ENCODE results near the gene ATP8A2.
A peak's percentile ranks its signal among the peaks of the same experiment; 100 is the strongest.

Gene ATP8A2

GRCh38 chr13:26017196-26017921, 645.6 kb downstream of the ATP8A2 start:
- DNase-seq (ENCODE audit: low spot score) (no peak), ATAC-seq (ENCODE audit: low read depth) (no peak)
- H3K4me1 ChIP-seq (ENCODE audit: insufficient read depth, poor library complexity, severe bottlenecking) = peaks cover 26% of the 10 kb centered on the region
- no peak for TF ChIP-seq CTCF (IDR thresholded peaks at IDR 0.05; ENCODE audit: poor library complexity, severe bottlenecking)
- H3K9me3 ChIP-seq (ENCODE audit: severe bottlenecking) = no peaks in the 10 kb centered on the region
- no peak overlapping the region for H3K4me3 ChIP-seq (ENCODE audit: severe bottlenecking)
- H3K27ac ChIP-seq (ENCODE audit: poor library complexity, severe bottlenecking) = no peak overlapping the region
- H3K27me3 ChIP-seq (ENCODE audit: insufficient read depth, poor library complexity, severe bottlenecking) = no peaks in the 10 kb centered on the region
- no peaks in the 10 kb centered on the region for H3K36me3 ChIP-seq (ENCODE audit: low read depth)

DNA sequence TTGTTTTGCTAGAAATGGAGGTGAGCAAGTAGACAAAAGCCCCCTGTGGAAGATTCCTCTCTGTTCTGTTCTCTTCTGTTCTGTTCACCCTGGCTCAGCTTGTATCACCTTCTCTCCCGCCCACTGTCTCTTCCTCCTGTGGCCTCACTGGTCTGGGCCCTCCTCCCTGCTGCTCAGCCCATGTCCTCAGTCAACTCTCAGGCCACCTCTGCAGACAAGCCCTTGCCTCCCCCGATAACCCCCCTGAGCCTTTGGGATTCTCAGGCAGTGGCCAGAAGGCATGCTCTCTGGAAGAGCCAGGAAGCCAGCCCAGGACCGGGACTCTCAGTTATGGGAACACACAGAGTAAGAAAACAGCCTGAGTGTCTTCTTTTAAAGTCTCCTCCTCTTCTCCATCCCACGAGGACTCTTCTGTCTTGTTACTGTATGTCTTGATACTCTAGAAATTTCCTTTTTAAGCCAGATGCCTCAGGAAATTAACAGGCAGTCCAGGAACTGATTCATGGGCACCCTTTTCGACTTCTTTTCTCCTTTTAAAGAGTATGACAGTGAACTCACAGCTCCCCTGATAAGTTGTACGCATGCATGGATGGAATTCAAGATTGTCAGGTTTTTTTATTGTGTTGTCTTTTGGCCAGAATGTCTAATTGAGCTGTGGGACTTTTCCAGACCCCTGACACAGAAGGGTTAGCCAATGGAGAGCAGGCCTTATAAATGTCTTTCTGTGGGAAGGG, 646.3 kb downstream of the ATP8A2 start:
- DNase-seq (ENCODE audit: low spot score) = no peak
- Histone ChIP-seq H3K9me3 (ENCODE audit: severe bottlenecking) (no peaks in the 10 kb centered on the region), H3K4me3 (ENCODE audit: severe bottlenecking) (no peak overlapping the region), H3K27me3 (ENCODE audit: insufficient read depth, poor library complexity, severe bottlenecking) (no peaks in the 10 kb centered on the region), H3K36me3 (ENCODE audit: low read depth) (no peaks in the 10 kb centered on the region), H3K4me1 (ENCODE audit: insufficient read depth, poor library complexity, severe bottlenecking) (peaks cover 26% of the 10 kb centered on the region), H3K27ac (ENCODE audit: poor library complexity, severe bottlenecking) (no peak overlapping the region)
- ATAC-seq (ENCODE audit: low read depth) = no peak
- TF ChIP-seq CTCF (IDR thresholded peaks at IDR 0.05; ENCODE audit: poor library complexity, severe bottlenecking) = no peak

DNA sequence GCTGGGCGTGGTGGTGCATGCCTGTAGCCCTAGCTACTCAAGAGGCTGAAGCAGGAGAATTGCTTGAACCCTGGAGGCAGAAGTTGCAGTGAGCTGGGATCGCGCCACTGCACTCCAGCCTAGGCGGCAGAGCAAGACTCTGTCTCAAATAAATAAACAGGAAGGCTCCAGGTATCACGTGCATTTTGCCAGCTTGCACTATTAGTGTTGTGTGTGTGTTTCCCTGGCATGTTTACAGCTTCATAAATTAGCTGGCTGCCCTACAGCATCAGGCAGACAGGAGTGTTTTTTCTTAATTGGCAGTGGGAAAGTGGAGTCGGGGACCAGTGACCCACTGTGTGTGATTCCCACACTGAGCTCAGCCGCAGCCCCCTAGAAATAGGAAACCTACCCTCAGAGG, 647.5 kb downstream of the ATP8A2 start:
- ATAC-seq (ENCODE audit: low read depth) = no peak
- Histone ChIP-seq H3K4me3 (ENCODE audit: severe bottlenecking) (no peak overlapping the region), H3K4me1 (ENCODE audit: insufficient read depth, poor library complexity, severe bottlenecking) (peaks cover 26% of the 10 kb centered on the region), H3K36me3 (ENCODE audit: low read depth) (no peaks in the 10 kb centered on the region), H3K9me3 (ENCODE audit: severe bottlenecking) (no peaks in the 10 kb centered on the region), H3K27ac (ENCODE audit: poor library complexity, severe bottlenecking) (peak overlapping the region; percentile 59), H3K27me3 (ENCODE audit: insufficient read depth, poor library complexity, severe bottlenecking) (no peaks in the 10 kb centered on the region)
- DNase-seq (ENCODE audit: low spot score) = no peak
- TF ChIP-seq CTCF (IDR thresholded peaks at IDR 0.05; ENCODE audit: poor library complexity, severe bottlenecking) = no peak

- DNase-seq (ENCODE audit: low spot score) = no peak
- no peak for TF ChIP-seq CTCF (IDR thresholded peaks at IDR 0.05; ENCODE audit: poor library complexity, severe bottlenecking)
Observed at GRCh38 chr13:26019881-26020870, 648.4 kb downstream of the ATP8A2 start.

More at GRCh38 chr13:26019881-26020870, 648.4 kb downstream of the ATP8A2 start:
- no peak overlapping the region for H3K4me3 ChIP-seq (ENCODE audit: severe bottlenecking)
- no peaks in the 10 kb centered on the region for H3K9me3 ChIP-seq (ENCODE audit: severe bottlenecking)
- ATAC-seq (ENCODE audit: low read depth) = peak; percentile 43
- peaks cover 26% of the 10 kb centered on the region for H3K4me1 ChIP-seq (ENCODE audit: insufficient read depth, poor library complexity, severe bottlenecking)
- H3K27ac ChIP-seq (ENCODE audit: poor library complexity, severe bottlenecking) = peak overlapping the region; percentile 59
- H3K36me3 ChIP-seq (ENCODE audit: low read depth) = no peaks in the 10 kb centered on the region
- no peaks in the 10 kb centered on the region for H3K27me3 ChIP-seq (ENCODE audit: insufficient read depth, poor library complexity, severe bottlenecking)

Data from RWPE2 (cell line).